HG02840 (cell line): ENCODE measurements around the gene LRRC31.

Source experiments
- ATAC-seq: cut with Tn5 transposase; IDR thresholded peaks from one replicate; pipeline ENCODE4 v1.9.1; 2021; ENCODE audit warnings: mild to moderate bottlenecking, moderate library complexity, moderate number of reproducible peaks; ENCODE audit not compliant: unreplicated experiment, low FRiP score

The LRRC31 gene

GRCh38 chr3:169865176-169865767 lies 4.5 kb downstream of the LRRC31 start:
- no peak for ATAC-seq

- ATAC-seq = no peak
Observed at GRCh38 chr3:169864270-169864669, 5.5 kb downstream of the LRRC31 start.

DNA sequence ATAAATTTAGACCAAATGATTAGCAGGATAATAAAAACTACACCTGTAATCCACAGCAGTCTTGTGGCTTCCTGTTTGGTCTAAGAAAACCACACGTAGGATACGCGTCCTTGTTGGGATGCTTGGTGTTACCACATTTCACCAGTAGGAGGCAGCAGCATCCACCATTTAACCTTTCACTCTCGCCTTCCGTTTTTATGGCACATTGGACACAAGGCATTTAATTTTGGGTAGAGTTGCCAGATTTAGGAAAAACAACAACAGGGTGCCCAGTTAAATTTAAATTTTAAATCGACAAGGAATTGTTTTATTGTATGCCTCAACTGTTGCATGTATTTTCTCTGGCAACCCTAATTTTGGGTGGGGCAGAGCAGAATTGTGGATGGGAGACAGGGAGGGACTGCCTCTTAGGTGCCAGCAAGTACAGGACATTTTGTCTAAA lies 6.3 kb downstream of the LRRC31 start:
- ATAC-seq = no peak

GRCh38 chr3:169861871-169862270 lies 7.9 kb downstream of the LRRC31 start:
- no peak for ATAC-seq

- no peak for ATAC-seq
Observed at GRCh38 chr3:169857811-169858210, 11.9 kb downstream of the LRRC31 start.

DNA sequence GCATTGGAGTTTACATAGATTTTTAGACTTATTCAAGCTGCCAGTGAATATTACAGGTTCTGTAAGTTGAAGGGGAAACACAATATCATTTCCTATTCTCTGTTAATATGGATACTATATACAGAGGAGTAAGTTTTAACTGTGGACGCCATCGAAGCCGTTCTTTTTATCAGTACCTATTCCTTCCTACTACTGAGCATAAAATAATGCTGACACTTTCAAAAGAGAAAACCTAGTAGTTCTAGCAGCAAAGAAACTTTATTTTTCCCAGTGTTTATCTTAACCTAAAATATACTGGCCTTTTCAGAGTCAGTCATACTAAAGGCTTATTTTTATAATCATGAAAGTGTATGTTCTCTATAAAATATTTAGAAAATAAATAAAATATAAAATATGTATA lies 14.2 kb downstream of the LRRC31 start:
- ATAC-seq = no peak

GRCh38 chr3:169850618-169851017 lies 19.1 kb downstream of the LRRC31 start:
- ATAC-seq = no peak

DNA sequence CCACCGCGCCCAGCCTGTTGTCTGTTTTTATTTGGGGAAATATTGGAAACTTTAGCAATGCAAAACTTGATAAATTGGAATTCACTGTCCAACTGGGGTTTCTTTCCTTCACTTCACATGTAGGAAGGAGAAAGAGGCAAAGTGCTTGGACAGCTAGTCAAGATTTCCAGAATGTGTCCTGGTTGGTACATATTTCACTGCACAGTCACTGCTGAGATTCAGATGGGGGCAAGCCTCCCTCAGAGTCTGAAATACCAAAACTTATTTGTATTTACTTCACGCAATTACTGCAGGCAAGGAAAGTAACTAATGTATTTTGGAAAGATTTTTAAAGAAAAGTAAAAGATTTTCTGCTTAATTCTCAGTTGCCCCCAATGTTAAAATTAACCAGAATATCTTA lies 21.0 kb downstream of the LRRC31 start:
- ATAC-seq = no peak

- ATAC-seq = no peak
Observed at GRCh38 chr3:169847896-169848295, 21.8 kb downstream of the LRRC31 start.

- ATAC-seq = peak; percentile 98
Observed at GRCh38 chr3:169846458-169847193, 23.1 kb downstream of the LRRC31 start.

- ATAC-seq = no peak
Observed at GRCh38 chr3:169842960-169843359, 26.8 kb downstream of the LRRC31 start.

DNA sequence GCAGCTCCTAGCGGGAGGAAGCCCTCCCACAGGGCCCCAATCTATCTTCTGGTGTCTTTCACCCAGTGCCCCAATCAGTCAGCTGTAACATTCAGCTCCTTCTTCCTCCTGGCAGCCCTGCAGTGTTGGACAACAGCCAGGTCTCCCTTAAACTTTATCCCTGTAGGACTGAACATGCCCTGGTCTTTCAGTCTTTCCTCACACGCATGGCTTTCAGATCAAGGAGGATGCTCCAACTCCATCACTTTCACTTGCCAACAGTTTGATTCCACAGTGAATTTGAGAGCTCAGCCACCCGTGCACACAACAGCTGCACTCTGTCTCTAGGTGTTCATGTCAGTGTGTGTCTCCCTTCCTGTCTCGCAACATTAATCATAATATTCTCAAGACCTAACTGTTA lies 28.6 kb downstream of the LRRC31 start:
- ATAC-seq = no peak

DNA sequence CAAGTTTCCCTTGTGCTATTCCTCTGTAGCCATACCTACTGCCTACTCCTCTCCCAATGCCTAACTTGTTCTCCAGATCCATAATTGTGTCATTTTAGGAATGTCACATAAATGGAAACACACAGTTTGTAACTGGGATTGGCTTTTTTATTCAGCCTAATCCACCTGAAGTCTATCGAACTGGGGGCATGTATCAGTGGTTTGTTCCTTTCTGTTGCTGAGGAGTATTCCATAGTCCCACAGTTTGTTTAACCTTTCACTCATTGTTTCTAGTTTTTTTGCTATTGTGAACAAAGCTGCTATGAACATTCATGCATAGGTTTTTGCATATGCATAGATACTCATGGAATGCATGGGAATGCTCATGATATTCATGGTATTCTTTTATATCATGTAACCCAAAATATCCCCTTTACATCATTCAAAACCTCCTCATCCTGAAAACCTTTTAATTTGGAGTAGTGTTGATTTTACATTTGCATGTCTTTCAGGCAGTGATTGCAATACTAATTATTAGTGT lies 31.2 kb downstream of the LRRC31 start:
- ATAC-seq = no peak

- ATAC-seq = no peak
Observed at GRCh38 chr3:169836942-169837275, 32.8 kb downstream of the LRRC31 start.

DNA sequence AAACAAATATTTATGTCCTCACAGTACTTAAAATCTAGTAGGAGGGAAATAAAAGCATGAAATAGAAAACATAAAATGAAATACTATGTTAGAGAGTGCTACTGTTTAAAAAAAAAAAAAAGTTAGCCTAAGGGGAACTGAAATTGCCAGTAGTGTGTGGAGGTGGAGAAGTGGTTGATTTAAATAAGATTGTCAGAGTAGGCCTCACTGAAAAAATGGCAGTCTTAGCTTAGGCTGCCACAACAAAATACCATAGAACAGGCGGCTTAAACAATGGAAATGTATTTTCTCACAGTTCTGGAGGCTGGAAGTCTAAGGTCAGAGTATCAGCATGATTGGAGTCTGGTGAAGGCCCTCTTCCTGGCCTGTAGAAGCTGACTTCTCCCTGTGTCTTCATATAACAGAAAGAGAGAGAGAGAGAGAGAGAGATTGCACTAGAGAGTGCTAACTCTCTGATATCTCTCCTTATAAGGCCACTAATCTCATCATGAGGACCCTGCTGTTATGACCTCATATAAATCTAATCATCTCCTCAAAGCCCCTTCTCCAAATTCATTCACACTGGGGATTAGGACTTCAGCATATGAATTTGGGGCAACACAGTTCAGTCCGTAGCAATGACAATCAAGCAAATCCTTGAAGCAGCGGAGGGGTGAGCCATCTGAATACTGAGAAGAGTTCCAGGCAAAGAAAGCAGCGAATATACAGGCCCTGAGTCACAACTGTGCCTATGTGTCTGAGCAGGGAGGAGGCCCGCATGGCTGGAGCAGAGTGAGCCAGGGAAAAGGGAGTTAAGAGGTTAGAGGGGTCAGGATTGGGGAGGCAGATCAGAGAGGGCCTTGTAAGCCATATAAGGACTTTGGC lies 33.4 kb downstream of the LRRC31 start:
- peak; percentile 91 for ATAC-seq

DNA sequence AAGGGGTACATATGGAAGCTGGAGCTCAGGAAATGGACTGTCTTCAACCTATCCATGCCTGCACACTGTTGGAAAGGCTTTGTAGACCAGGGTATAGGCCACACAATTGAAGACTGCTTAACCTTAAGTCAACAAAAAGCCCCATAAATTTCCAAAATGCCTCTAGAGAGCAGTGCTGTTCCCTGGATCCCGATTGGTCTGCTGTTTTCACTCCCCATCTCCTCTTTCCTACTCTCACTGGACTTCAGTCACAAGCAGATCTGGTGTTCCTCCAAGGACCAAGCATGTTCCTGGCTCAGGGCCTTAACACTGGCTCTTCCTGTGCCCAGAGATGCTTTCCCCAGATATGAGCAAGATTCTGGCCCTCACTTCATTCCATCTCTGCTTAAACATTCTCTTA lies 34.2 kb downstream of the LRRC31 start:
- ATAC-seq = no peak

DNA sequence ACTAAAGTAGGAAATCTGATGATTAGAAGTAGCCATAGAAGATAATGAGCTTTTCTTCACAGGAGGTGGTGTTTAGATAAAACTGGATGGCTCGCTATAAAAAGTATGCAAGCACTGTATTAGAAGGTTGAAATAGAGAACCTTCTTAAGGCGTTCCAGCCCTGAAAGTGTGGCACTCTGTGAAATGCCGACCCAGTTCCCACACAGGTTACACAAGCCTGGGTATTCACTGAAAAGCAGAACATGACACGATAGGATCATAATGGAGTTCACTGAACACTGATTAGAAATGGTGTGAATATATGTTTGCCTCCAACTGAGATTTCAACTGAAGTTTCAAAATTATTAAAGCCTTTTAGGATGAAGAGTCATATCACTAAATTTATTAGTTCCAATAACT lies 42.0 kb downstream of the LRRC31 start:
- ATAC-seq = no peak

DNA sequence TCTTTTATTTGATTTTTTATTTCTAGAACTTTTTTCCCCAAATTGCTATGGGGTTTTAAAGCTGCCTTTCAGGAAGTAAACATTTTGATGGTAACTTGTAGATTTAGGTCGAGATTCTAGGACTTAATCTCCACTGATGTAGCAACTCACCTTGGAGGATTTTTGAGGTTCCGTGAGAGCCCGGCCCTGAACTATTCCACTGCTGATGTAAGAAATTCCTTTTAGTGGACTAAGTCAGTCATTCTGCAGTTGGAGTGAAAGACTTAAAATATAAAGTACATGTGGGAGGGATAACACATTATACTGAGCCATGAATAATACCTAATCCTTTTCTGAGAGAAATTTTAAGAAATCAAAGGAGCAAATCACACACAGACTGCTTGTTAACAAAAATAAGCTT lies 44.4 kb downstream of the LRRC31 start:
- no peak for ATAC-seq

DNA sequence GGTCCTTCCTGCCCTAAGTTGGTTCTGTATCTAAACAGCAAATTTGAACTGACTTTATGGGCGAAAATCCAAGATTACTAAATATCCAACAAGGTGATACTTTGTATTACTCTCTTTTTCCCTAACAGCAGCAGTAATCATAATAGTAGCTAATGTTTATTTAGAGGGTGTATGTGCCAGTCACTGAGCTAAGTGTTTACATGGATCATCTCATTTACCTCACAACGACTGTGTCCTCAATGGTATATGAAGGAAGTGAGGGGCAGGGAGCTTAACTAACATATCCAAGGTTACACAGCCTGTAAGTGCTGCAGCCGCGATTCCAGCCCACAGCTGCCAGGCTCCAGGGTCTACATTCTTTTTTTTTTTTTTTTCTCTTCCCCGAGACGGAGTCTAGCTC lies 46.8 kb downstream of the LRRC31 start:
- ATAC-seq = no peak

GRCh38 chr3:169822540-169822939 lies 47.2 kb downstream of the LRRC31 start:
- no peak for ATAC-seq

DNA sequence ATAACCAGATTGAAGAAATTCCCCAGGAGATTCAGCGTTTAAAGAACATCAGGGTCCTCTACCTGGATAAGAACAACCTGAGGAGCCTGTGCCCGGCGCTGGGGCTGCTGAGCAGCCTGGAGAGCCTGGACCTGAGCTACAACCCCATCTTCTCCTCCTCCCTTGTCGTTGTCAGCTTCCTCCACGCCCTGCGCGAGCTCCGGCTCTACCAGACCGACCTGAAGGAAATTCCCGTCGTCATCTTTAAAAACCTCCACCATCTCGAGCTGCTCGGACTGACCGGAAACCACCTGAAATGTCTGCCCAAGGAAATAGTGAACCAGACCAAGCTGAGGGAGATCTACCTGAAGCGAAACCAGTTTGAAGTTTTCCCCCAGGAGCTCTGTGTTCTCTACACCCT lies 47.6 kb downstream of the LRRC31 start:
- no peak for ATAC-seq
